ENCODE data around the gene TCEAL3. TPM values are rescaled to one million over a fixed set of nuclear protein-coding genes. Genes with fewer than 3 reads are reported as not detected.

The TCEAL3 gene
- total RNA-seq, 1 donor from 2014 or later = 12.3 TPM

DNA sequence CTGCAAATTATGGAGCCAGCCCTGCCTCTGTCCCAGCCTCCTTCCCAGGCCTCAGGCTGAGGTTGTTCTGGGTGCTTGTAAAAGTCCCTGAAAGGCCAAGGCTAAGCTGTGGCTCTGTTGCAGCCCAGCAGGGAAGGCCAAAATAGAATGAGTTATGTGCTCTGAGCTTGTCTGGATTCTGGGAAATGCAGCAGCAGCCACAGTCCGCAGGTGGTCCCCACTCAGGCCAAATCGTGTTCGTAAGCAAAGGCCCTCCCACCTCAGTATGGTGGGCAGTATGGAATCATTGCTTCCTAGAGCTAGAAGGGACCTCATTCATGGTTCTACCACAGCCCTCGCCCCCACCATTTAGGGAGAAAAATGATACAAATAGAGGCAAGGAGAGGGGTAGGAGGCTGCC lies 16.3 kb downstream of the TCEAL3 start:
- Histone ChIP-seq H3K9ac (no peak overlapping the region), H3K4me3 (no peak overlapping the region), H3K36me3 (no peaks in the 10 kb centered on the region), H3K79me2 (ENCODE audit: low read depth) (peaks cover 10% of the 10 kb centered on the region), H3F3A (ENCODE audit: low read depth) (peaks cover 13% of the 10 kb centered on the region), H3K27me3 (no peaks in the 10 kb centered on the region), H3K4me2 (no peak overlapping the region), H3K27ac (no peak overlapping the region), H4K20me1 (ENCODE audit: low read depth) (no peaks in the 10 kb centered on the region), H3K9me3 (ENCODE audit: low read depth) (no peaks in the 10 kb centered on the region), H3K4me1 (peaks cover 11% of the 10 kb centered on the region), H2AFZ (replicated peaks) (no peak overlapping the region)
- Mint-ChIP-seq H3K9me3 (peaks cover 5% of the 10 kb centered on the region), H3K4me1 (peaks cover 36% of the 10 kb centered on the region), H3K36me3 (peaks cover 22% of the 10 kb centered on the region), H3K4me3 (peak overlapping the region; percentile 63), H3K27ac (peak overlapping the region; percentile 95), H3K27me3 (ENCODE audit: insufficient read depth, low read depth) (peaks cover 5% of the 10 kb centered on the region)
- TF ChIP-seq EZH2phosphoT487 (IDR thresholded peaks at IDR 0.05) (no peak), EZH2 (IDR thresholded peaks at IDR 0.05) (no peak)
- TF ChIP-seq, protein P1, sequence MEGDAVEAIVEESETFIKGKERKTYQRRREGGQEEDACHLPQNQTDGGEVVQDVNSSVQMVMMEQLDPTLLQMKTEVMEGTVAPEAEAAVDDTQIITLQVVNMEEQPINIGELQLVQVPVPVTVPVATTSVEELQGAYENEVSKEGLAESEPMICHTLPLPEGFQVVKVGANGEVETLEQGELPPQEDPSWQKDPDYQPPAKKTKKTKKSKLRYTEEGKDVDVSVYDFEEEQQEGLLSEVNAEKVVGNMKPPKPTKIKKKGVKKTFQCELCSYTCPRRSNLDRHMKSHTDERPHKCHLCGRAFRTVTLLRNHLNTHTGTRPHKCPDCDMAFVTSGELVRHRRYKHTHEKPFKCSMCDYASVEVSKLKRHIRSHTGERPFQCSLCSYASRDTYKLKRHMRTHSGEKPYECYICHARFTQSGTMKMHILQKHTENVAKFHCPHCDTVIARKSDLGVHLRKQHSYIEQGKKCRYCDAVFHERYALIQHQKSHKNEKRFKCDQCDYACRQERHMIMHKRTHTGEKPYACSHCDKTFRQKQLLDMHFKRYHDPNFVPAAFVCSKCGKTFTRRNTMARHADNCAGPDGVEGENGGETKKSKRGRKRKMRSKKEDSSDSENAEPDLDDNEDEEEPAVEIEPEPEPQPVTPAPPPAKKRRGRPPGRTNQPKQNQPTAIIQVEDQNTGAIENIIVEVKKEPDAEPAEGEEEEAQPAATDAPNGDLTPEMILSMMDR (IDR thresholded peaks at IDR 0.05) = no peak
- DNase-seq (ENCODE audit: low spot score) = no peak

DNA sequence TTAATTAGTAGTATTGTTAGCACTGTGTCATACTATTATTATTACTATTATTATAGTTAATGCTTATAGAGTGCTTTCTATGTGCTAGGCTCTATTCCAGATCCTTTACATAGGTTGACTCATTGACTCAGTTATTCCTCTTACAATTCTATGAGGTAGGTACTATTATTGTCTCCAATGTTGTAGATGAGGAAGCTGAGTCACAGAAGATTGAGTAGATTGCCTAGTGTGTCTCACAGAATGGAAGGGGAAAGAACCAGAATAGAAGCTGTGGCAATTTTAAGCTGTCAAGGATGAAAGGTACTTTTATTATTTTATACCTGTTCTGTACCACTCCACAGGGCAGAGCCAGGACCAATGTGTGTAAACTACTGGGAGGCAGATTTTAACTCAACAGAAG lies 19.1 kb downstream of the TCEAL3 start:
- Histone ChIP-seq H3F3A (ENCODE audit: low read depth) (peaks cover 29% of the 10 kb centered on the region), H3K79me2 (ENCODE audit: low read depth) (peaks cover 10% of the 10 kb centered on the region), H3K9me3 (ENCODE audit: low read depth) (no peaks in the 10 kb centered on the region), H3K36me3 (no peaks in the 10 kb centered on the region), H4K20me1 (ENCODE audit: low read depth) (no peaks in the 10 kb centered on the region), H3K4me2 (no peak overlapping the region), H3K27me3 (no peaks in the 10 kb centered on the region), H3K27ac (no peak overlapping the region), H3K9ac (no peak overlapping the region), H2AFZ (replicated peaks) (no peak overlapping the region), H3K4me1 (peaks cover 19% of the 10 kb centered on the region), H3K4me3 (no peak overlapping the region)
- no peak for DNase-seq (ENCODE audit: low spot score)
- Mint-ChIP-seq H3K4me3 (no peak overlapping the region), H3K36me3 (no peaks in the 10 kb centered on the region), H3K27me3 (ENCODE audit: insufficient read depth, low read depth) (peaks cover 5% of the 10 kb centered on the region), H3K9me3 (no peaks in the 10 kb centered on the region), H3K4me1 (peaks cover 46% of the 10 kb centered on the region), H3K27ac (no peak overlapping the region)
- TF ChIP-seq, protein P1 (IDR thresholded peaks at IDR 0.05) = no peak
- no peak for TF ChIP-seq EZH2 (IDR thresholded peaks at IDR 0.05)
- no peak for TF ChIP-seq EZH2phosphoT487 (IDR thresholded peaks at IDR 0.05)

DNA sequence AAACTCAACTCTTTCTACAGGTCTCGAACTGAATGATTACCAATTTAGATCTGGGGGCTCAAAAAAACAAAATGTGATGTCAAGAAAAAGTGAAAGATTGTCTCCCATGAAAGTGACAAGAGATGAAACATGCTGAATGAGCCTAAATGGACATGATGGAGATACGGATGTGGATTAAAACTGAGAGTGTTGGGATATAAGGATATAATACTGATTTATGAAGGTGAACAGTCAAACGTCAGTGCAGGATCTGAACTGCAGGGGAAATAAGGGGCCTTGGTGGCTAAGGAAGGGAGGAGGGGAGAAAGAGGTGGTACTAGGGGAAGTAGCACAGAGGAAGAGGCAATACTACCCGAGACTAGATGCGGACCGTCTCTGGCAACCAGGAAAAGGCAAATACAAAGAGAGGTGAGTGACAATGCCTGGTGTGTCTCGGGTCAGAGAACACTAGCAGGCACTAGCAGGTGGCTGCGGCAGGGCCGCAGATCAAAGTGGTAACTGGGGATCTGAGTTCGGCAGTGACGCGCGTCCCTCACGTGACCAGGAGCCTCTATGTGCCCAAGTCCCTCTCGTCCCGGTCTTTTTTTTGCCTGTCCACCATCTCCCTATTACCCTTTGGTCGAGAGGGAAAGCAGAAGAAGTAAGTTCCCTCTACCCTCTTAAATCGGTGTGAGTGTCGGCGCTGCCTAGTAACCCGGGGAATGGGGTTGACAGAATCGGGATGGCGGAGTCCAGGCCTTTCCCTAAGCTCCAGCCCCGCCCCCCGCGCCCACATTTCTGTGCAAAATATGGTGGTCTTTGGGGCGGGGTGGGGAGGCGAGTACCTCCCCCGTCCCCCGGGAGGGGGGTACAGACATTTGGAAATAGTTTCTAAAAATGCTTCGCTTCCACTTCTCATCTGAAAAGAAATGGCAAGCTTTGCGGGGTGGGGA lies 20.9 kb downstream of the TCEAL3 start, which contains the start of gene TCEAL1:
Gene TCEAL1 (plus strand): TSS at position 590 of the 932 bp plus-strand sequence. CDS start 942 bp downstream, outside the sequence.
- Histone ChIP-seq H3K27me3 (no peaks in the 10 kb centered on the region), H4K20me1 (ENCODE audit: low read depth) (no peaks in the 10 kb centered on the region), H3F3A (ENCODE audit: low read depth) (peaks cover 29% of the 10 kb centered on the region), H3K9me3 (ENCODE audit: low read depth) (no peaks in the 10 kb centered on the region), H2AFZ (replicated peaks) (peak within 1 kb of the TSS; percentile 44), H3K4me3 (peak within 1 kb of the TSS; percentile 61), H3K4me1 (peaks cover 19% of the 10 kb centered on the region), H3K79me2 (ENCODE audit: low read depth) (peaks cover 10% of the 10 kb centered on the region), H3K27ac (peak within 1 kb of the TSS; percentile 85), H3K9ac (no peak within 1 kb of the TSS), H3K36me3 (no peaks in the 10 kb centered on the region), H3K4me2 (peak within 1 kb of the TSS; percentile 80)
- H3K9me3 Mint-ChIP-seq = no peaks in the 10 kb centered on the region
- H3K4me3 Mint-ChIP-seq = peak within 1 kb of the TSS; percentile 84
- peaks cover 9% of the 10 kb centered on the region for H3K27me3 Mint-ChIP-seq (ENCODE audit: insufficient read depth, low read depth)
- peaks cover 43% of the 10 kb centered on the region for H3K4me1 Mint-ChIP-seq
- TF ChIP-seq, protein P1 (IDR thresholded peaks at IDR 0.05) = no peak
- TF ChIP-seq EZH2phosphoT487 (IDR thresholded peaks at IDR 0.05) (no peak), EZH2 (IDR thresholded peaks at IDR 0.05) (no peak)
- H3K36me3 Mint-ChIP-seq = no peaks in the 10 kb centered on the region
- DNase-seq (ENCODE audit: low spot score) = peak; percentile 76
- peak within 1 kb of the TSS; percentile 3 for H3K27ac Mint-ChIP-seq

Data from neural progenitor cell (in vitro differentiated cells).